WTC11 (cell line): ENCODE data around the gene SDE2. TPM values are rescaled to one million over a fixed set of nuclear protein-coding genes. Genes with fewer than 3 reads are reported as not detected.

Experiments used
- ATAC-seq: fragments of 200-7000 bp; cut with Tn5 transposase; 2 replicates; pipeline ENCODE4 v1.10.0; 2021; ENCODE audit warnings: mild to moderate bottlenecking, moderate library complexity
- CTCF ChIA-PET: fragments of 300-600 bp; sonication (Branson Sonifier 250); formaldehyde crosslinking; loops from one replicate; lab custom pipeline; 2021; ENCODE audit warnings: antibody characterized with exemption; lab: Charles Lee
- POLR2A ChIA-PET: fragments of 350-600 bp; sonication (Branson Sonifier 250); formaldehyde crosslinking; loops from one replicate; lab custom pipeline; 2021; ENCODE audit warnings: antibody characterized with exemption; lab: Charles Lee
- DNase-seq: peaks from one replicate; pipeline ENCODE4 v3.0.0; 2021; ENCODE audit warnings: low spot score
- H3K27ac Mint-ChIP-seq: 2 replicates; pipeline ENCODE4 v1.8.0; 2021; ENCODE audit warnings: mixed read lengths
- H3K27me3 Mint-ChIP-seq: 2 replicates; pipeline ENCODE4 v1.8.0; 2021; ENCODE audit warnings: low read depth, mild to moderate bottlenecking, moderate library complexity, mixed read lengths
- H3K36me3 Mint-ChIP-seq: 2 replicates; pipeline ENCODE4 v1.8.0; 2021; ENCODE audit warnings: mixed read lengths
- H3K4me1 Mint-ChIP-seq: 2 replicates; pipeline ENCODE4 v1.8.0; 2022; ENCODE audit warnings: mixed read lengths
- H3K4me3 Mint-ChIP-seq: 2 replicates; pipeline ENCODE4 v1.8.0; 2021; ENCODE audit warnings: mild to moderate bottlenecking, moderate library complexity, mixed read lengths
- H3K9me3 Mint-ChIP-seq: 2 replicates; pipeline ENCODE4 v1.8.0; 2021; ENCODE audit warnings: mixed read lengths
- ARID4B ChIP-seq: sonication (generic); formaldehyde crosslinking; IDR thresholded peaks from 2 replicates; pipeline ENCODE4 v1.8.0; 2023; ENCODE audit warnings: missing genetic modification reagents, mild to moderate bottlenecking, borderline replicate concordance
- ATF6 ChIP-seq: sonication (generic); formaldehyde crosslinking; IDR thresholded peaks from 2 replicates; pipeline ENCODE4 v1.8.1; 2023; ENCODE audit warnings: mild to moderate bottlenecking, missing genetic modification reagents
- EMX1 ChIP-seq: fragments of 250-450 bp; sonication (Bioruptor Pico); IDR thresholded peaks from 2 replicates; pipeline ENCODE4 v1.8.0; 2021; ENCODE audit warnings: mild to moderate bottlenecking
- FOXJ3 ChIP-seq: sonication (generic); formaldehyde crosslinking; IDR thresholded peaks from 2 replicates; pipeline ENCODE4 v1.9.0; 2021; ENCODE audit warnings: missing genetic modification reagents, mild to moderate bottlenecking, borderline replicate concordance
- GABPB1 ChIP-seq: sonication (generic); formaldehyde crosslinking; IDR thresholded peaks from 2 replicates; pipeline ENCODE4 v1.8.1; 2023; ENCODE audit warnings: mild to moderate bottlenecking, missing genetic modification reagents
- IRF1 ChIP-seq: sonication (generic); formaldehyde crosslinking; IDR thresholded peaks from 2 replicates; pipeline ENCODE4 v1.8.0; 2023; ENCODE audit warnings: missing genetic modification reagents
- IRF2 ChIP-seq: sonication (generic); formaldehyde crosslinking; IDR thresholded peaks from 2 replicates; pipeline ENCODE4 v1.8.0; 2022; ENCODE audit warnings: low read depth, missing genetic modification reagents, borderline replicate concordance
- JUN ChIP-seq: sonication (generic); formaldehyde crosslinking; IDR thresholded peaks from 2 replicates; pipeline ENCODE4 v1.8.0; 2023; ENCODE audit warnings: mild to moderate bottlenecking, missing genetic modification reagents
- NR1H2 ChIP-seq: sonication (generic); formaldehyde crosslinking; IDR thresholded peaks from 2 replicates; pipeline ENCODE4 v1.9.0; 2021; ENCODE audit warnings: mild to moderate bottlenecking, moderate library complexity, missing genetic modification reagents
- NR3C1 ChIP-seq: sonication (generic); formaldehyde crosslinking; conservative IDR thresholded peaks from 2 replicates; pipeline ENCODE4 v1.8.1; 2023; ENCODE audit warnings: low read depth, mild to moderate bottlenecking, missing genetic modification reagents
- RORB ChIP-seq: fragments of 250-450 bp; sonication (Bioruptor Pico); IDR thresholded peaks from 2 replicates; pipeline ENCODE4 v1.9.0; 2021; ENCODE audit warnings: mild to moderate bottlenecking
- SP1 ChIP-seq: sonication (generic); formaldehyde crosslinking; conservative IDR thresholded peaks from 2 replicates; pipeline ENCODE4 v1.8.1; 2022; ENCODE audit warnings: missing genetic modification reagents
- TEAD4 ChIP-seq: sonication (generic); formaldehyde crosslinking; IDR thresholded peaks from 2 replicates; pipeline ENCODE4 v1.8.0; 2022; ENCODE audit warnings: mild to moderate bottlenecking, missing genetic modification reagents
- ZBTB21 ChIP-seq: sonication (generic); formaldehyde crosslinking; IDR thresholded peaks from 2 replicates; pipeline ENCODE4 v1.8.1; 2023; ENCODE audit warnings: mild to moderate bottlenecking, missing genetic modification reagents, borderline replicate concordance
- ZBTB43 ChIP-seq: sonication (generic); formaldehyde crosslinking; IDR thresholded peaks from 2 replicates; pipeline ENCODE4 v1.8.1; 2023; ENCODE audit warnings: mild to moderate bottlenecking, missing genetic modification reagents
- ZNF121 ChIP-seq: sonication (generic); formaldehyde crosslinking; IDR thresholded peaks from 2 replicates; pipeline ENCODE4 v1.8.0; 2023; ENCODE audit warnings: missing genetic modification reagents
- ZNF423 ChIP-seq: fragments of 250-450 bp; sonication (Bioruptor Pico); IDR thresholded peaks from 2 replicates; pipeline ENCODE4 v2.1.2; 2022; ENCODE audit warnings: mild to moderate bottlenecking, moderate library complexity
- total RNA-seq: library from RNA; stranded (reverse); gene quantifications from 3 replicates; pipeline ENCODE4 v1.2.3, GENCODE V29; 2021
- TF ChIP-seq, protein P1 (sequence below): fragments of 200-600 bp; IDR thresholded peaks from 2 replicates; pipeline ENCODE4 v1.8.0; 2022; ENCODE audit warnings: antibody characterized with exemption
- TF ChIP-seq, protein P2 (sequence below): sonication (generic); formaldehyde crosslinking; IDR thresholded peaks from 2 replicates; pipeline ENCODE4 v1.8.1; 2023; ENCODE audit warnings: mild to moderate bottlenecking, missing genetic modification reagents, moderate library complexity

Gene SDE2
- total RNA-seq, 1 experiment from 2014 or later: 17.2 TPM

- DNase-seq (no peak), ATAC-seq (no peak)
- Mint-ChIP-seq H3K9me3 (no peaks in the 10 kb centered on the region), H3K36me3 (no peaks in the 10 kb centered on the region), H3K27ac (no peak overlapping the region; the same call in 1 of the 2 replicates), H3K27me3 (no peaks in the 10 kb centered on the region), H3K4me3 (no peak overlapping the region), H3K4me1 (peaks cover 22% of the 10 kb centered on the region)
- TF ChIP-seq NR3C1 (CRISPR knock-in tag) (no peak), NR1H2 (CRISPR knock-in tag) (no peak), EMX1 (CRISPR knock-in tag) (no peak), GABPB1 (CRISPR knock-in tag) (no peak), SP1 (CRISPR knock-in tag) (no peak), ARID4B (CRISPR knock-in tag) (no peak), ATF6 (no peak), ZNF423 (CRISPR knock-in tag) (no peak), IRF2 (CRISPR knock-in tag) (no peak), IRF1 (CRISPR knock-in tag) (no peak), ZBTB43 (CRISPR knock-in tag) (no peak), JUN (CRISPR knock-in tag) (no peak), FOXJ3 (no peak), ZBTB21 (no peak), RORB (no peak), ZNF121 (no peak), TEAD4 (CRISPR knock-in tag) (no peak)
- TF ChIP-seq, protein P1, sequence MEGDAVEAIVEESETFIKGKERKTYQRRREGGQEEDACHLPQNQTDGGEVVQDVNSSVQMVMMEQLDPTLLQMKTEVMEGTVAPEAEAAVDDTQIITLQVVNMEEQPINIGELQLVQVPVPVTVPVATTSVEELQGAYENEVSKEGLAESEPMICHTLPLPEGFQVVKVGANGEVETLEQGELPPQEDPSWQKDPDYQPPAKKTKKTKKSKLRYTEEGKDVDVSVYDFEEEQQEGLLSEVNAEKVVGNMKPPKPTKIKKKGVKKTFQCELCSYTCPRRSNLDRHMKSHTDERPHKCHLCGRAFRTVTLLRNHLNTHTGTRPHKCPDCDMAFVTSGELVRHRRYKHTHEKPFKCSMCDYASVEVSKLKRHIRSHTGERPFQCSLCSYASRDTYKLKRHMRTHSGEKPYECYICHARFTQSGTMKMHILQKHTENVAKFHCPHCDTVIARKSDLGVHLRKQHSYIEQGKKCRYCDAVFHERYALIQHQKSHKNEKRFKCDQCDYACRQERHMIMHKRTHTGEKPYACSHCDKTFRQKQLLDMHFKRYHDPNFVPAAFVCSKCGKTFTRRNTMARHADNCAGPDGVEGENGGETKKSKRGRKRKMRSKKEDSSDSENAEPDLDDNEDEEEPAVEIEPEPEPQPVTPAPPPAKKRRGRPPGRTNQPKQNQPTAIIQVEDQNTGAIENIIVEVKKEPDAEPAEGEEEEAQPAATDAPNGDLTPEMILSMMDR: no peak
- TF ChIP-seq, protein P2, sequence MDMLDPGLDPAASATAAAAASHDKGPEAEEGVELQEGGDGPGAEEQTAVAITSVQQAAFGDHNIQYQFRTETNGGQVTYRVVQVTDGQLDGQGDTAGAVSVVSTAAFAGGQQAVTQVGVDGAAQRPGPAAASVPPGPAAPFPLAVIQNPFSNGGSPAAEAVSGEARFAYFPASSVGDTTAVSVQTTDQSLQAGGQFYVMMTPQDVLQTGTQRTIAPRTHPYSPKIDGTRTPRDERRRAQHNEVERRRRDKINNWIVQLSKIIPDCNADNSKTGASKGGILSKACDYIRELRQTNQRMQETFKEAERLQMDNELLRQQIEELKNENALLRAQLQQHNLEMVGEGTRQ (CRISPR knock-in tag): no peak
- ChIA-PET POLR2A (no interaction called here), CTCF (interaction anchor here (0.6 kb wide), 1 partner anchor 104 kb away, joined by 5 read pairs; no protein-coding TSS in a partner anchor)
These were observed 5.3 kb upstream of the SDE2 start for GRCh38 chr1:226004396-226004795.
